Panc1 (cell line): ENCODE data around the gene FARS2.

Source experiments
- POLR2AphosphoS5 ChIP-seq: IDR thresholded peaks from 2 replicates; pipeline ENCODE4 v1.6.1; 2012; ENCODE audit warnings: mild to moderate bottlenecking, low read depth, low read length, moderate library complexity
- SIN3A ChIP-seq: IDR thresholded peaks from 2 replicates; pipeline ENCODE4 v1.6.1; 2012; ENCODE audit warnings: low read depth, mild to moderate bottlenecking, low read length, moderate library complexity, borderline replicate concordance; ENCODE audit not compliant: insufficient read depth
- TCF7L2 ChIP-seq: IDR thresholded peaks from 2 replicates; pipeline ENCODE4 v1.6.1; 2011; ENCODE audit warnings: mild to moderate bottlenecking, low read depth, low read length, inconsistent platforms
- TF ChIP-seq, protein P1 (sequence below): fragments of 450-650 bp; IDR thresholded peaks from 2 replicates; pipeline ENCODE4 v1.5.1; 2017; ENCODE audit warnings: mild to moderate bottlenecking
- TF ChIP-seq, protein P2 (sequence below), 2 experiments: IDR thresholded peaks; 2 replicates each; pipeline ENCODE4 v1.6.1; 2011 to 2012; ENCODE audit warnings: low read depth in 2 of 2, control low read depth in 1 of 2, low read length in 1 of 2, mild to moderate bottlenecking in 1 of 2, moderate library complexity in 1 of 2; ENCODE audit not compliant: insufficient read depth in 1 of 2

DNA sequence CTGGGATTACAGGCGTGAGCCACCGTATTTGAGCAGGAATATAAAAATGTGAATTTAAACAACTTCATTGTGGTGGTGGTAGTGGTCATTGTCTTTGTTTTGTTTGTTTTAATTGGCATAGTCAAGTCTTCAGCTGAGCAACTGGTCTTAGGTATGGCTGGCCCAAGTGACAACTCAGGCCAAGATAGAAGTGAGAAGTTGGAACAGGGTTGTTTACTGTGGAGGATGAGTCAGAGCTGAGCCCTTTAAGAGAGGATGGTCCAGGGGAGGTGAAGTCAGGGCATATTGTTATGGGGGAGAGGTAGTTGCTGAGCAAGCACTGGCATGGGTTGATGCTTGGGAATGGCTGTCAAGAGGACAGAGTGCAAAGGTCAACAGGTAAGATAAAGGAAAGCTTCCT lies 308.2 kb downstream of the FARS2 start:
- TF ChIP-seq, protein P1, sequence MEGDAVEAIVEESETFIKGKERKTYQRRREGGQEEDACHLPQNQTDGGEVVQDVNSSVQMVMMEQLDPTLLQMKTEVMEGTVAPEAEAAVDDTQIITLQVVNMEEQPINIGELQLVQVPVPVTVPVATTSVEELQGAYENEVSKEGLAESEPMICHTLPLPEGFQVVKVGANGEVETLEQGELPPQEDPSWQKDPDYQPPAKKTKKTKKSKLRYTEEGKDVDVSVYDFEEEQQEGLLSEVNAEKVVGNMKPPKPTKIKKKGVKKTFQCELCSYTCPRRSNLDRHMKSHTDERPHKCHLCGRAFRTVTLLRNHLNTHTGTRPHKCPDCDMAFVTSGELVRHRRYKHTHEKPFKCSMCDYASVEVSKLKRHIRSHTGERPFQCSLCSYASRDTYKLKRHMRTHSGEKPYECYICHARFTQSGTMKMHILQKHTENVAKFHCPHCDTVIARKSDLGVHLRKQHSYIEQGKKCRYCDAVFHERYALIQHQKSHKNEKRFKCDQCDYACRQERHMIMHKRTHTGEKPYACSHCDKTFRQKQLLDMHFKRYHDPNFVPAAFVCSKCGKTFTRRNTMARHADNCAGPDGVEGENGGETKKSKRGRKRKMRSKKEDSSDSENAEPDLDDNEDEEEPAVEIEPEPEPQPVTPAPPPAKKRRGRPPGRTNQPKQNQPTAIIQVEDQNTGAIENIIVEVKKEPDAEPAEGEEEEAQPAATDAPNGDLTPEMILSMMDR = no peak
- TF ChIP-seq, protein P2, sequence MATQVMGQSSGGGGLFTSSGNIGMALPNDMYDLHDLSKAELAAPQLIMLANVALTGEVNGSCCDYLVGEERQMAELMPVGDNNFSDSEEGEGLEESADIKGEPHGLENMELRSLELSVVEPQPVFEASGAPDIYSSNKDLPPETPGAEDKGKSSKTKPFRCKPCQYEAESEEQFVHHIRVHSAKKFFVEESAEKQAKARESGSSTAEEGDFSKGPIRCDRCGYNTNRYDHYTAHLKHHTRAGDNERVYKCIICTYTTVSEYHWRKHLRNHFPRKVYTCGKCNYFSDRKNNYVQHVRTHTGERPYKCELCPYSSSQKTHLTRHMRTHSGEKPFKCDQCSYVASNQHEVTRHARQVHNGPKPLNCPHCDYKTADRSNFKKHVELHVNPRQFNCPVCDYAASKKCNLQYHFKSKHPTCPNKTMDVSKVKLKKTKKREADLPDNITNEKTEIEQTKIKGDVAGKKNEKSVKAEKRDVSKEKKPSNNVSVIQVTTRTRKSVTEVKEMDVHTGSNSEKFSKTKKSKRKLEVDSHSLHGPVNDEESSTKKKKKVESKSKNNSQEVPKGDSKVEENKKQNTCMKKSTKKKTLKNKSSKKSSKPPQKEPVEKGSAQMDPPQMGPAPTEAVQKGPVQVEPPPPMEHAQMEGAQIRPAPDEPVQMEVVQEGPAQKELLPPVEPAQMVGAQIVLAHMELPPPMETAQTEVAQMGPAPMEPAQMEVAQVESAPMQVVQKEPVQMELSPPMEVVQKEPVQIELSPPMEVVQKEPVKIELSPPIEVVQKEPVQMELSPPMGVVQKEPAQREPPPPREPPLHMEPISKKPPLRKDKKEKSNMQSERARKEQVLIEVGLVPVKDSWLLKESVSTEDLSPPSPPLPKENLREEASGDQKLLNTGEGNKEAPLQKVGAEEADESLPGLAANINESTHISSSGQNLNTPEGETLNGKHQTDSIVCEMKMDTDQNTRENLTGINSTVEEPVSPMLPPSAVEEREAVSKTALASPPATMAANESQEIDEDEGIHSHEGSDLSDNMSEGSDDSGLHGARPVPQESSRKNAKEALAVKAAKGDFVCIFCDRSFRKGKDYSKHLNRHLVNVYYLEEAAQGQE (IDR thresholded peaks at IDR 0.05; ENCODE audit: insufficient read depth in 1 of 2, low read depth in 2 of 2, low read length in 1 of 2) = no peak
- TF ChIP-seq POLR2AphosphoS5 (no peak), SIN3A (no peak), TCF7L2 (no peak)
